GM12891 (cell line): ENCODE results near the gene RIMBP2.

Experiments used
- PAX5 ChIP-seq: IDR thresholded peaks from 2 replicates; pipeline ENCODE4 v1.6.1; 2011; ENCODE audit warnings: low read length, moderate library complexity, mild to moderate bottlenecking; ENCODE audit not compliant: insufficient read depth, severe bottlenecking
- POLR2A ChIP-seq: IDR thresholded peaks from 2 replicates; pipeline ENCODE4 v1.6.1; 2011; ENCODE audit warnings: low read depth, low read length, control low read depth
- POLR2AphosphoS5 ChIP-seq: IDR thresholded peaks from 2 replicates; pipeline ENCODE4 v1.6.1; 2011; ENCODE audit warnings: low read depth, low read length, control low read depth
- POU2F2 ChIP-seq: IDR thresholded peaks from 2 replicates; pipeline ENCODE4 v1.6.1; 2011; ENCODE audit warnings: low read depth, mild to moderate bottlenecking, control low read depth, low read length, moderate library complexity
- SPI1 ChIP-seq: IDR thresholded peaks from 2 replicates; pipeline ENCODE4 v1.6.1; 2011; ENCODE audit warnings: low read depth, low read length, control low read depth
- TAF1 ChIP-seq: IDR thresholded peaks from 2 replicates; pipeline ENCODE4 v1.6.1; 2011; ENCODE audit warnings: low read depth, low read length, control low read depth

DNA sequence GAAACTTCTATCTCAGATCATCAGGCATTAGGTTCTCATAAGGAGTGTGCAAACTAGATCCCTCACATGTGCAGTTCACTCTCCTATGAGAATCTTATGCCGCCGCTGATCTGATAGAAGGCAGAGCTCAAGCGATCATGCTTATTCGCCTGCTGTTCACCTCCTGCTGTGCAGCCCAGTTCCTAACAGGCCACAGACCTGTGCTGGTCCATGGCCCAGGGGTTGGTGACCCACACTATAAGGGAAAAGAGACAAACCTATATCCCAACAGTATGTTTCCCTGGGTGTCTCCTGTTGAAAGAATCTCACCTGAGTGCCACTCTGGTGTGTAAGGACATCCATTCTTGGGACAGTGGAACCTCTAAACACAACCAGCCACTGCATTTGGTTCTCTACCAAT lies 186.3 kb downstream of the RIMBP2 start:
- no peak for TF ChIP-seq POLR2A
- TF ChIP-seq POLR2AphosphoS5 = no peak
- no peak for TF ChIP-seq TAF1
- no peak for TF ChIP-seq PAX5
- no peak for TF ChIP-seq SPI1
- no peak for TF ChIP-seq POU2F2
